D721Med (cell line): ENCODE data around the gene PHF14.

Experiments used
- DNase-seq: peaks from one replicate; pipeline ENCODE4 v3.0.0; 2011; ENCODE audit warnings: low spot score; ENCODE audit not compliant: insufficient read length
- FAIRE-seq: peaks from 2 replicates; lab custom pipeline; 2011; peaks lifted over from hg19 to GRCh38; lab: Jason Lieb, UNC
- TF ChIP-seq, protein P1 (sequence below): IDR thresholded peaks from 2 replicates; pipeline ENCODE4 v1.5.1; 2012; ENCODE audit warnings: mild to moderate bottlenecking, control low read depth; ENCODE audit not compliant: insufficient read depth; ENCODE audit errors: missing control alignments

PHF14 gene

DNA sequence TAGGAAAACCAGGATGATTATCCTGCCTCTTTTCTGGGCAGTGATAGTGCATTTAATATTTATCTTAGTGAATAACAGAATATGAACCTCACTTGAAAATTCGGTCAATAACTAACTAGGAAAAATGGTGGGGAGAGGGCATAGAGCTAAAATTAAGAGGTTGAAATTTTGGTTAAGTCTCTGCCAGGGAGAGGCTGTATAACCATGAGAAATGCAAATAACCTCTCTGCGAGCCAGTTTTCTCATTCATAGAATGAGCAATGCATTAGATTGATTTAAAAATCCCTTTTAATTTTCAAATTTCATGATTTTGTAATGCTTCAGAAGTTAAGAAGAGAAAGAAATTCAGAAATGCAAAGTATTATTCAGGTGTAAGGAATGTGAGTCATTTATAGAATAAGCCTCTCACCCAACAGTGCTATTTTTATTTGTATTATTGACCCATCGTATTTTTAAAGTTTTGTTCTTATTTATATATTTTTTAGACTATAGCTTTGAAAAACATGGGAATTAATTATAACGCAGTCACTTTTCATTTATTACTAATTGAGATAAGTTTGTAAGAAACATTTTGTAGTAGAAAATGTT, 104.7 kb downstream of the PHF14 start:
- TF ChIP-seq, protein P1, sequence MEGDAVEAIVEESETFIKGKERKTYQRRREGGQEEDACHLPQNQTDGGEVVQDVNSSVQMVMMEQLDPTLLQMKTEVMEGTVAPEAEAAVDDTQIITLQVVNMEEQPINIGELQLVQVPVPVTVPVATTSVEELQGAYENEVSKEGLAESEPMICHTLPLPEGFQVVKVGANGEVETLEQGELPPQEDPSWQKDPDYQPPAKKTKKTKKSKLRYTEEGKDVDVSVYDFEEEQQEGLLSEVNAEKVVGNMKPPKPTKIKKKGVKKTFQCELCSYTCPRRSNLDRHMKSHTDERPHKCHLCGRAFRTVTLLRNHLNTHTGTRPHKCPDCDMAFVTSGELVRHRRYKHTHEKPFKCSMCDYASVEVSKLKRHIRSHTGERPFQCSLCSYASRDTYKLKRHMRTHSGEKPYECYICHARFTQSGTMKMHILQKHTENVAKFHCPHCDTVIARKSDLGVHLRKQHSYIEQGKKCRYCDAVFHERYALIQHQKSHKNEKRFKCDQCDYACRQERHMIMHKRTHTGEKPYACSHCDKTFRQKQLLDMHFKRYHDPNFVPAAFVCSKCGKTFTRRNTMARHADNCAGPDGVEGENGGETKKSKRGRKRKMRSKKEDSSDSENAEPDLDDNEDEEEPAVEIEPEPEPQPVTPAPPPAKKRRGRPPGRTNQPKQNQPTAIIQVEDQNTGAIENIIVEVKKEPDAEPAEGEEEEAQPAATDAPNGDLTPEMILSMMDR, result no peak
- FAIRE-seq (no peak), DNase-seq (no peak)

DNA sequence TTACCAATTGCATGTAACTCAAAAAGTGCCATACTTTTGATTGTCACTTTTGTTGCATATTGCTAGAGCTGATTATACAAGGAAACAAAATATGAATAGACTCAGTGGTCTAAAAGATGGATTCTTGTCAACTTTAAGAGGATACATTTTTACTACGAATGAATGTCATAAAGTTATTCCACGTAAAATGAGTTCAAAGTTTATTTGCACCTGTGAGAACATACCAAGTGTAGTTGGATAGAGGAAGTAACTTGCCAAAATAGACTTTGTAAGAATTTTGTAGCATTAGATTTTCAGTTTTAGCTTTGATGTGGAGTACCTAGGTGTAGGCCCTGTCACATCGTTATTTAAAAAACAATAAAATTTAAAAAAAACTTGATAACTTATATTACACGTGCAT, 106.2 kb downstream of the PHF14 start:
- TF ChIP-seq, protein P1, result no peak
- FAIRE-seq (no peak), DNase-seq (no peak)

DNA sequence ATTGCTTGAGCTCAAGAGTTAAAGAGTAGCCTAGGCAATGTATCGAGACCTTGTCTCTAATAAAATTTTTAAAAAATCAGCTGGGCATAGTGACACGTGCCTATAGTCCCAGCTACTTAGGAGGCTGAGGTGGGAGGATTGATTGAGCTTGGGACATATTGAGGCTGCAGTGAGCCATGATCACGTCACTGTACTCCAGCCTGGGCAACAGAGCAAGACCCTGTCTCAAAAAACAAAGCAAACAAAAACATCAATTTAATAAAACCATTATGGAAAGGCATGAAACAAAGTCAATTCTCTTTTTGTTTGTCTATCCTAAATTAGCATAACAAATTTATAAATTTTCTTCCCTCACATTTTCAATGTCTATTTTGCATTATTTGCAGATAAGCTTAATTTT, 108.4 kb downstream of the PHF14 start:
- DNase-seq, result no peak
- TF ChIP-seq, protein P1, result no peak
- FAIRE-seq, result no peak

DNA sequence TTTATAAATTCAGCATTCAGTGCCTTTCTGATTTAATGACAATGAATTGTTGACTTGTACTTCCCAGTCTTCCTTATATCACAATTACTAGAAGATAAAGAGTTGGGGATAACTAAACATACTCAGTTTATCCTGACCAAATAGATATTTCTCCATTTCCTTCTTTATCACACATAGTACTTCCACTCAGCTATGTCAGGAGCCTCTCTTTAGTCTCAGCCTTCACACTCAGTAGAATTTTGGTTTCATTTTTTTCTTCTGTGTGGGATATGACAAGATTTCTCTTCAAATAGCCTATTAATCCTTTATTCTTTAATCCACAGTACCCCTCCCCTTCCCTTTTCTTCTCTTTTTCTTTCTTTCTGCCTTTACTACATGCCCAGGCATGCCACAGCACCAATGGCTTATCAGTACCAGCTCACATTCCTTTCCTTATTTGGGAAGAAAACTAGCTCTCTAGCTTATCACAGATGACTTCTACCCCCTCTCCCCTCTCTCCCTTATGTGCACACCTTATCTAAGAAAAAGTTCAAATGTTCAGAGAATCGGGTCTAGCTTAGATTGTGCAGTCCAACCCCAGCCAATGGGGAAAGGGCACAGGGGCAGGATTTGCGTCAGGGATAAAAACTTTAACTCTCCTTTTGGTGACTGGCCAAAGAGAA, 109.0 kb downstream of the PHF14 start:
- no peak for FAIRE-seq
- DNase-seq, result no peak
- TF ChIP-seq, protein P1, result no peak

DNA sequence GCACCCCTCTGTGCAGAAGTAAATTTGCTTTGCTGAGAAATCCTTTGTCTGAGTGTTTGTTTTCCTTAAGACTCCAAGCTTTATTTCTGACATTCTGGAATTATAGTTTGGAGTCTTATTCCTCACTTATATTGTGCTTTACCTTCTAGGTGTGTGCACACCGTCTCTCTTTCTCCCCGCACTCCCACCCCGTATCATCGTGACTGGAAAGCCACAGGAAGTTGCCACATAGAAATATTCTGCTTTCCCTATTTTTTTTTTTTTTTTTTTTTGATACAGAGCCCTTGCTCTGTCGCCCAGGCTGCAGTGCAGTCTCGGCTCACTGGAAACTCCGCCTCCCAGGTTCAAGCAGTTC, 109.5 kb downstream of the PHF14 start:
- DNase-seq (no peak), FAIRE-seq (no peak)
- TF ChIP-seq, protein P1, result no peak

DNA sequence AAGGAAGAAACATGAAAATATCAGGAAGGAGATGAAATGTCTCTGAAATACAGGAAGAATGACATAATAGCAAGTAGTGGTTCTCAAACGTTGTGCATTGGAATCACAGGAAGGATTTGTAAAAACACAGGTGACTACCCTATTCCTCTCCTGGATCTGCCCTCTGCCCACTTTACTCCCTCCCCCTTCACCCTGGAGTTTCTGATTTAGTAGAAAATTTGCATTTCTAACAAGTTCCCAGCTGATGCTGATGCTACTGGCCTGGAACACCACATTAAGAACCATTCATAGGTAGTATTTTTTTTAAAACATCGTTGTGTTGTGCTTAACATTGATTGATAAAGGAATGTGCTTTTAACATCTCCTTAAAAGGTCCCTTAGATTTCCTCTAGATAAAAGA, 130.9 kb downstream of the PHF14 start:
- DNase-seq (no peak), FAIRE-seq (no peak)
- TF ChIP-seq, protein P1, result no peak

DNA sequence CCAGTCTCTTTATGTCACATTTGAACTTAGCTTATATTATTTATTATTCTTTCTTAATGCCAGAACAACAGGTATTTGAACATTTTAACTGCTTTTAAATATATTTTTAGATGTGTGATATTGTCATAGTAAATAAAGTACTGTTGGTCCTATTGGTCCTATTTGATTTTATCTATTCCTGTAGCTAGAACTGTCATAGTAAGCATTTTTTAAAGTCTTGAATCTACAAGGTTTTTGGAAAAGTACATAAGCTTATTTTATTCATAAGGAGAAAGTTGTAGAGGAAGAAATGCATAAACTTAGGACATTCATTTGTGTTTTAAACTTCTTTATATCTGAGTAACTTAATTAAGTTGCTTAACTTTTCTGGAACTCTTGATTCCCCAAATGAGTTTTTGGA, 136.0 kb downstream of the PHF14 start:
- TF ChIP-seq, protein P1, result no peak
- DNase-seq (no peak), FAIRE-seq (no peak)
